Neural progenitor cell (in vitro differentiated cells): ENCODE data around the gene KIF26B.

Experiments used
- EZH2phosphoT487 ChIP-seq: fragments of 200-600 bp; sonication (generic); IDR thresholded peaks from 2 replicates; pipeline ENCODE4 v1.6.1; 2017; ENCODE audit warnings: antibody characterized with exemption
- TF ChIP-seq, protein P1 (sequence below): fragments of 200-600 bp; sonication (generic); IDR thresholded peaks from 2 replicates; pipeline ENCODE4 v1.5.1; 2017; ENCODE audit warnings: antibody characterized with exemption, mild to moderate bottlenecking

DNA sequence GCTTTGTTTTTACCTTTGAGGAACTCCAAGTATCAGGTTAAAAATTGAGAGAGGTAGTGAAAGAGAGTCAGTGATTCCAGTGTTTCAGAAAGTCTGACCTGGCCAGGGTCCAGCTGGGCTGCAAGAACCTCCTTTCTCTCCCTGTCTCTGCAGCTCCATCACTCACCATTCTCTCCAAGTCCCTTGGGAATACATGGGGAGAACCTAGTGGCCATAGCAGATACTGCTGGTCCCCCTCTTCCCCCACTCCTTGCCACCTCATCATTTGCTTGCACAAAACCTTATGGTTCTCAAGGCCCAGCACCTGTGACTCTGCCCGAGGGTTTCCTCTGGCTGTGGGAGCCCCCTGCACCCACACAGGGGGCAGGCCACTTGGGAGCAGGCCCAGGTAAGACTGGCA, 279.5 kb downstream of the KIF26B start:
- TF ChIP-seq EZH2phosphoT487, result no peak
- TF ChIP-seq, protein P1, sequence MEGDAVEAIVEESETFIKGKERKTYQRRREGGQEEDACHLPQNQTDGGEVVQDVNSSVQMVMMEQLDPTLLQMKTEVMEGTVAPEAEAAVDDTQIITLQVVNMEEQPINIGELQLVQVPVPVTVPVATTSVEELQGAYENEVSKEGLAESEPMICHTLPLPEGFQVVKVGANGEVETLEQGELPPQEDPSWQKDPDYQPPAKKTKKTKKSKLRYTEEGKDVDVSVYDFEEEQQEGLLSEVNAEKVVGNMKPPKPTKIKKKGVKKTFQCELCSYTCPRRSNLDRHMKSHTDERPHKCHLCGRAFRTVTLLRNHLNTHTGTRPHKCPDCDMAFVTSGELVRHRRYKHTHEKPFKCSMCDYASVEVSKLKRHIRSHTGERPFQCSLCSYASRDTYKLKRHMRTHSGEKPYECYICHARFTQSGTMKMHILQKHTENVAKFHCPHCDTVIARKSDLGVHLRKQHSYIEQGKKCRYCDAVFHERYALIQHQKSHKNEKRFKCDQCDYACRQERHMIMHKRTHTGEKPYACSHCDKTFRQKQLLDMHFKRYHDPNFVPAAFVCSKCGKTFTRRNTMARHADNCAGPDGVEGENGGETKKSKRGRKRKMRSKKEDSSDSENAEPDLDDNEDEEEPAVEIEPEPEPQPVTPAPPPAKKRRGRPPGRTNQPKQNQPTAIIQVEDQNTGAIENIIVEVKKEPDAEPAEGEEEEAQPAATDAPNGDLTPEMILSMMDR, result peak; percentile 17
